ENCODE results near the gene HSD17B3.

DNA sequence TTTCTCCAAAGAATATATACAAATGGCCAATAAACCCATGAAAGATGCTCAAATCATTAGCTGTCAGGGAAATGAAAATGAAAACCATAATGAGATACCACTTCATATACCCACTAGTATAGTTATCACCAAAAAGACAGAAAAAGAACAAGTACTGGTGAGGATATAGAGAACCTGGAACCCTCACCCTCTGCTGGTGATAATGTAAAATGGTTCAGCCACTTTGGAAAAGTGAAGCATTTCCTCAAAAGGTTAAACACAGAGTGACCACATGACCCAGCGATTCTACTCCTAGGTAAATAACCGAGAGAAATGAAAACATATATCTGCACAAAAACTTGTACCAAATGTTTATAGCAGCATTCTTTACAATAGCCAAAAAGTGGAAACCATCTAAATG, 72.0 kb downstream of the HSD17B3 start:
- TF ChIP-seq, protein P1, sequence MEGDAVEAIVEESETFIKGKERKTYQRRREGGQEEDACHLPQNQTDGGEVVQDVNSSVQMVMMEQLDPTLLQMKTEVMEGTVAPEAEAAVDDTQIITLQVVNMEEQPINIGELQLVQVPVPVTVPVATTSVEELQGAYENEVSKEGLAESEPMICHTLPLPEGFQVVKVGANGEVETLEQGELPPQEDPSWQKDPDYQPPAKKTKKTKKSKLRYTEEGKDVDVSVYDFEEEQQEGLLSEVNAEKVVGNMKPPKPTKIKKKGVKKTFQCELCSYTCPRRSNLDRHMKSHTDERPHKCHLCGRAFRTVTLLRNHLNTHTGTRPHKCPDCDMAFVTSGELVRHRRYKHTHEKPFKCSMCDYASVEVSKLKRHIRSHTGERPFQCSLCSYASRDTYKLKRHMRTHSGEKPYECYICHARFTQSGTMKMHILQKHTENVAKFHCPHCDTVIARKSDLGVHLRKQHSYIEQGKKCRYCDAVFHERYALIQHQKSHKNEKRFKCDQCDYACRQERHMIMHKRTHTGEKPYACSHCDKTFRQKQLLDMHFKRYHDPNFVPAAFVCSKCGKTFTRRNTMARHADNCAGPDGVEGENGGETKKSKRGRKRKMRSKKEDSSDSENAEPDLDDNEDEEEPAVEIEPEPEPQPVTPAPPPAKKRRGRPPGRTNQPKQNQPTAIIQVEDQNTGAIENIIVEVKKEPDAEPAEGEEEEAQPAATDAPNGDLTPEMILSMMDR (conservative IDR thresholded peaks at IDR 0.05), result peak; percentile 36
- TF ChIP-seq ZFX (IDR thresholded peaks at IDR 0.05), result no peak
